ENCODE results near the gene DDO.

DNA sequence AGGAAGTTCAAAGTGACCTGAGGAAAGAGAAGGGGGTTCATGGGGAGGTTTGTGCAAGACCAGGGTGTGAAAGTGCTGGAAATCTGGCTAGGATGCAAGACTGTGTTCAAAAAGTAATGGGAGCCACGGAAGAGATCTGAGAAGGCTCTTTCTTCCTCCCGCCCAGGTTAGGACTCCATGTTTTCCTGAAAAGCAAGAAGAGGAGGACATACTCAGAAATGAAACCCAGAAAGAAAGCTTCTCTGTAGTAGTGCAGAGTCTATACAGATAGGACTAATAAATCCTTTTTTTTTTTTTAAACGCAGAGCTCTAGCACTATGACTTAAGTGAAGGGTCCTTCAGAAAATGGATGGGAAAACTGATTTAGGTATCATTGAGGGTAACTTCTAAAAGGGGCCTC lies 3.2 kb upstream of the DDO start:
- TF ChIP-seq, protein P1, sequence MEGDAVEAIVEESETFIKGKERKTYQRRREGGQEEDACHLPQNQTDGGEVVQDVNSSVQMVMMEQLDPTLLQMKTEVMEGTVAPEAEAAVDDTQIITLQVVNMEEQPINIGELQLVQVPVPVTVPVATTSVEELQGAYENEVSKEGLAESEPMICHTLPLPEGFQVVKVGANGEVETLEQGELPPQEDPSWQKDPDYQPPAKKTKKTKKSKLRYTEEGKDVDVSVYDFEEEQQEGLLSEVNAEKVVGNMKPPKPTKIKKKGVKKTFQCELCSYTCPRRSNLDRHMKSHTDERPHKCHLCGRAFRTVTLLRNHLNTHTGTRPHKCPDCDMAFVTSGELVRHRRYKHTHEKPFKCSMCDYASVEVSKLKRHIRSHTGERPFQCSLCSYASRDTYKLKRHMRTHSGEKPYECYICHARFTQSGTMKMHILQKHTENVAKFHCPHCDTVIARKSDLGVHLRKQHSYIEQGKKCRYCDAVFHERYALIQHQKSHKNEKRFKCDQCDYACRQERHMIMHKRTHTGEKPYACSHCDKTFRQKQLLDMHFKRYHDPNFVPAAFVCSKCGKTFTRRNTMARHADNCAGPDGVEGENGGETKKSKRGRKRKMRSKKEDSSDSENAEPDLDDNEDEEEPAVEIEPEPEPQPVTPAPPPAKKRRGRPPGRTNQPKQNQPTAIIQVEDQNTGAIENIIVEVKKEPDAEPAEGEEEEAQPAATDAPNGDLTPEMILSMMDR (conservative IDR thresholded peaks at IDR 0.05; ENCODE audit: low read depth in 2 of 2) = no peak
- TF ChIP-seq, protein P2, sequence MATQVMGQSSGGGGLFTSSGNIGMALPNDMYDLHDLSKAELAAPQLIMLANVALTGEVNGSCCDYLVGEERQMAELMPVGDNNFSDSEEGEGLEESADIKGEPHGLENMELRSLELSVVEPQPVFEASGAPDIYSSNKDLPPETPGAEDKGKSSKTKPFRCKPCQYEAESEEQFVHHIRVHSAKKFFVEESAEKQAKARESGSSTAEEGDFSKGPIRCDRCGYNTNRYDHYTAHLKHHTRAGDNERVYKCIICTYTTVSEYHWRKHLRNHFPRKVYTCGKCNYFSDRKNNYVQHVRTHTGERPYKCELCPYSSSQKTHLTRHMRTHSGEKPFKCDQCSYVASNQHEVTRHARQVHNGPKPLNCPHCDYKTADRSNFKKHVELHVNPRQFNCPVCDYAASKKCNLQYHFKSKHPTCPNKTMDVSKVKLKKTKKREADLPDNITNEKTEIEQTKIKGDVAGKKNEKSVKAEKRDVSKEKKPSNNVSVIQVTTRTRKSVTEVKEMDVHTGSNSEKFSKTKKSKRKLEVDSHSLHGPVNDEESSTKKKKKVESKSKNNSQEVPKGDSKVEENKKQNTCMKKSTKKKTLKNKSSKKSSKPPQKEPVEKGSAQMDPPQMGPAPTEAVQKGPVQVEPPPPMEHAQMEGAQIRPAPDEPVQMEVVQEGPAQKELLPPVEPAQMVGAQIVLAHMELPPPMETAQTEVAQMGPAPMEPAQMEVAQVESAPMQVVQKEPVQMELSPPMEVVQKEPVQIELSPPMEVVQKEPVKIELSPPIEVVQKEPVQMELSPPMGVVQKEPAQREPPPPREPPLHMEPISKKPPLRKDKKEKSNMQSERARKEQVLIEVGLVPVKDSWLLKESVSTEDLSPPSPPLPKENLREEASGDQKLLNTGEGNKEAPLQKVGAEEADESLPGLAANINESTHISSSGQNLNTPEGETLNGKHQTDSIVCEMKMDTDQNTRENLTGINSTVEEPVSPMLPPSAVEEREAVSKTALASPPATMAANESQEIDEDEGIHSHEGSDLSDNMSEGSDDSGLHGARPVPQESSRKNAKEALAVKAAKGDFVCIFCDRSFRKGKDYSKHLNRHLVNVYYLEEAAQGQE (IDR thresholded peaks at IDR 0.05; ENCODE audit: unreplicated experiment) = no peak
- TF ChIP-seq EZH2 (IDR thresholded peaks at IDR 0.05; ENCODE audit: low read depth, unreplicated experiment) = no peak
- no peak for TF ChIP-seq POLR2AphosphoS5 (IDR thresholded peaks at IDR 0.05; ENCODE audit: low read depth)
